Measurements from ENCODE around the gene MTMR12. TPM values are rescaled to one million over a fixed set of nuclear protein-coding genes. Genes with fewer than 3 reads are reported as not detected.

MTMR12 gene
- total and polyA plus RNA-seq, 2 of the 8 experiments (the other 6 are each of a cell fraction or from before 2014, with no cell fraction given): 19.1 to 59.3 TPM

DNA sequence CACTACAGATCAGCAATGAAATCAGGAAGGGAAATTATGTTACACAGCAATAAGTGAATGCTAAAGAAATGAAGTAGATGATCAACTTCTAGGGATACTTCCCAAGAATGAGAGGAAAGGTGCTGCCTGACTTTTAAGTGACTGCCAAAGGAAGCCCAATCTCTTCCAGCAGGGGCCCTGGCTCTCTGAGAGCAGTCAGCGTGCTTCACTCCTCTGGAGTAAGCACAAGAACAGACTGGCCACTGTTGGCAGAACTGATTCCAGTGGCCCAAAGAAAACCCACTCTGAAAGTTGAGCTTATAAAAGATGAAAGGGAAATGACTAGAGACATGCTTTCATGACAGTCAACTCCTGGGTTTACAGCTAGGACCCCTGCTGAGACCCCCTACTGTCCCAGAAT, 41.8 kb downstream of the MTMR12 start:
- Histone ChIP-seq H3K36me3 (ENCODE audit: control insufficient read depth in 2 of 4, insufficient read depth in 4 of 4, low read length in 3 of 4) (peaks cover 18 to 74% (median 43%) of the 10 kb centered on the region in 4 experiments), H3K27me3 (replicated peaks in 1 of 4; ENCODE audit: control insufficient read depth in 3 of 4, extremely low read depth in 1 of 4, insufficient read depth in 3 of 4, low read length in 3 of 4) (no peaks in the 10 kb centered on the region), H3K9me3 (ENCODE audit: insufficient read depth in 2 of 2, low read depth in 1 of 2, low read length in 1 of 2) (no peaks in the 10 kb centered on the region), H4K20me1 (replicated peaks in 1 of 2; ENCODE audit: control insufficient read depth in 1 of 2, insufficient read depth in 2 of 2, low read length in 2 of 2) (no peaks in the 10 kb centered on the region), H2BK12ac (ENCODE audit: low read depth, low read length) (no peak overlapping the region), H3K14ac (ENCODE audit: insufficient read length) (no peak overlapping the region), H4K5ac (ENCODE audit: insufficient read length, low read depth, low read length) (no peak overlapping the region), H3K23me2 (ENCODE audit: low read depth, low read length) (no peaks in the 10 kb centered on the region), H3K79me2 (ENCODE audit: control insufficient read depth in 1 of 2, insufficient read depth in 2 of 2, low read length in 2 of 2) (peaks cover 0 to 17% of the 10 kb centered on the region in 2 experiments; a peak in 1 of 4 replicates), H4K8ac (ENCODE audit: extremely low read depth, insufficient read depth, low read length) (no peak overlapping the region), H3K79me1 (ENCODE audit: low read depth, low read length) (peaks cover 3% of the 10 kb centered on the region; the same call in 1 of the 2 replicates), H3K56ac (replicated peaks; ENCODE audit: insufficient read length, low read depth, low read length) (no peak overlapping the region), H3K27ac (ENCODE audit: low read depth, low read length) (no peak overlapping the region), H3K4ac (replicated peaks; ENCODE audit: insufficient read length, low read depth, low read length) (no peak overlapping the region), H3K23ac (ENCODE audit: insufficient read length) (no peak overlapping the region), H3K18ac (ENCODE audit: extremely low read depth, low read length) (no peak overlapping the region), H2BK120ac (replicated peaks; ENCODE audit: low read depth, low read length) (no peak overlapping the region), H2AK5ac (ENCODE audit: low read depth, low read length) (no peak overlapping the region), H3K4me1 (replicated peaks in 1 of 4; ENCODE audit: control insufficient read depth in 3 of 4, insufficient read depth in 4 of 4, low read length in 3 of 4) (peaks cover 8 to 17% (median 14%) of the 10 kb centered on the region in 4 experiments; a peak in 6 of 7 replicates), H2BK20ac (ENCODE audit: low read length) (no peak overlapping the region), H3K4me2 (ENCODE audit: insufficient read depth in 1 of 2, low read depth in 2 of 2, low read length in 2 of 2) (no peak overlapping the region), H3K4me3 (ENCODE audit: extremely low read depth in 1 of 4, insufficient read depth in 2 of 4, low read depth in 3 of 4, low read length in 4 of 4) (no peak overlapping the region), H2AFZ (ENCODE audit: low read length) (no peak overlapping the region), H2BK15ac (ENCODE audit: low read length) (no peak overlapping the region), H2BK5ac (ENCODE audit: low read depth, low read length) (no peak overlapping the region), H3K9ac (replicated peaks in 1 of 4; ENCODE audit: extremely low read depth in 1 of 4, low read depth in 3 of 4, low read length in 3 of 4) (peak overlapping the region in 1 of 4 experiments; percentile 24; a peak in 1 of 7 replicates), H4K91ac (replicated peaks; ENCODE audit: insufficient read length, low read length) (no peak overlapping the region)
- DNase-seq (ENCODE audit: low read depth in 1 of 2, low spot score in 2 of 2) (no peak), FAIRE-seq (no peak)
- TF ChIP-seq SAP30 (IDR thresholded peaks at IDR 0.05; ENCODE audit: insufficient read depth, insufficient replicate concordance, low read length) (no peak), YY1 (IDR thresholded peaks at IDR 0.05; ENCODE audit: low read depth, low read length) (no peak), SRF (IDR thresholded peaks at IDR 0.05; ENCODE audit: low read depth, low read length) (no peak), GTF2F1 (IDR thresholded peaks at IDR 0.05; ENCODE audit: borderline replicate concordance, low read depth, low read length) (no peak), SIX5 (IDR thresholded peaks at IDR 0.05; ENCODE audit: low read depth, low read length) (no peak), CREB1 (IDR thresholded peaks at IDR 0.05) (no peak), RAD21 (IDR thresholded peaks at IDR 0.05 in 1 of 2, conservative IDR thresholded peaks at IDR 0.05 in 1 of 2; ENCODE audit: low read depth in 2 of 2, low read length in 2 of 2) (no peak), HDAC6 (IDR thresholded peaks at IDR 0.05; ENCODE audit: low read depth, low read length) (no peak)
- TF ChIP-seq, protein P1, sequence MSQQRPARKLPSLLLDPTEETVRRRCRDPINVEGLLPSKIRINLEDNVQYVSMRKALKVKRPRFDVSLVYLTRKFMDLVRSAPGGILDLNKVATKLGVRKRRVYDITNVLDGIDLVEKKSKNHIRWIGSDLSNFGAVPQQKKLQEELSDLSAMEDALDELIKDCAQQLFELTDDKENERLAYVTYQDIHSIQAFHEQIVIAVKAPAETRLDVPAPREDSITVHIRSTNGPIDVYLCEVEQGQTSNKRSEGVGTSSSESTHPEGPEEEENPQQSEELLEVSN (IDR thresholded peaks at IDR 0.05): no peak
- ChIA-PET CTCF (ENCODE audit: partially characterized antibody) (interaction anchor here (0.6 to 1.4 kb wide), 6 partner anchors 12 to 60 kb away, joined by 3 to 8 read pairs (median 5); no protein-coding TSS in a partner anchor), POLR2A (ENCODE audit: partially characterized antibody) (interaction anchor here (0.8 to 1.1 kb wide), 2 partner anchors 12 to 59 kb away, joined by 3 read pairs; no protein-coding TSS in a partner anchor)
- WGBS, 2 experiments (ENCODE audit: extremely low coverage in 1 of 2, insufficient coverage in 1 of 2, insufficient read length in 1 of 2, insufficient replicate concordance in 2 of 2, low coverage in 1 of 2, low lambda C conversion rate in 2 of 2, missing lambda C conversion rate in 1 of 2): 93% methylated on average over 1 of the region's 1 CpG; no CpG with 5 or more reads in 1 of the 2 experiments

Data from H1 (cell line).